Subcutaneous adipose tissue (tissue), 4 donors: ENCODE measurements around the gene CMSS1. TPM values are rescaled to one million over a fixed set of nuclear protein-coding genes. Genes with fewer than 3 reads are reported as not detected.

Experiments
- CTCF ChIP-seq: fragments of 450-650 bp; IDR thresholded peaks from one replicate; pipeline ENCODE4 v1.5.1; 2016; ENCODE audit warnings: low read depth, mild to moderate bottlenecking, control low read depth, antibody characterized with exemption, moderate library complexity
- total RNA-seq, 4 donors: library from RNA; depleted of rRNA; stranded (reverse); fragments of >200 nt; gene quantifications; one replicate each; pipeline ENCODE4 v1.1.0, GENCODE V29; 2016

CMSS1 gene
- total RNA-seq, 4 donors from 2014 or later, result 9.9 to 32.1 (median 19.1) TPM

- no peak for TF ChIP-seq CTCF
Observed at GRCh38 chr3:100209169-100209568, 391.5 kb downstream of the CMSS1 start.

- TF ChIP-seq CTCF, result no peak
Observed at GRCh38 chr3:100209948-100210771, 392.5 kb downstream of the CMSS1 start.

- no peak for TF ChIP-seq CTCF
Observed at GRCh38 chr3:100210772-100211135, 393.1 kb downstream of the CMSS1 start.

GRCh38 chr3:100213891-100214573, 396.4 kb downstream of the CMSS1 start:
- TF ChIP-seq CTCF, result no peak

GRCh38 chr3:100214574-100214964, 396.9 kb downstream of the CMSS1 start:
- no peak for TF ChIP-seq CTCF

- TF ChIP-seq CTCF, result no peak
Observed at GRCh38 chr3:100216713-100217112, 399.1 kb downstream of the CMSS1 start.

GRCh38 chr3:100221159-100221558, 403.5 kb downstream of the CMSS1 start:
- TF ChIP-seq CTCF, result no peak
